Stromal cell of bone marrow (primary cell): ENCODE results near the gene DNAJC10.

Source experiments
- DNase-seq: peaks from one replicate; pipeline ENCODE4 v3.0.0-alpha.2; 2012; ENCODE audit warnings: low read depth

The DNAJC10 gene

DNA sequence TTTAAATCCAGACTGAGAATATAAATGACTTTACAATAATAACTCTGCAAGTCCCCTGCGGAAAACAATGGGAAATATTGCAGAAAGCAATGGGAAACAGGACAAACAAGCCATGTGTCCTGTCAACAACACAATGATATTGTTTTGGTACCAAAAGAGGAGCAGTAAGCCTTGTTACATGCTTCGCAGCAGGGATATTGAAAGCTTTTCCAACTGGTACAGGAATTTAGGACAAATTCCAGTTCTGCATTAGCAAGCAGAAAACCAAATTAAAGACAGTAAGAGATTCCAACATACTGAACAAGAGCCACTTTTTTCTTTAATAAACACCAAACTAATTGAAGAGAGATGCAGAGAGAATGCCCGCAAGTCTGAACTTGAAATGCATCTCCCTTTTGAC is 120.4 kb downstream of the DNAJC10 start:
- no peak for DNase-seq
